Measurements from ENCODE around the gene ADAMTS17. TPM values are rescaled to one million over a fixed set of nuclear protein-coding genes. Genes with fewer than 3 reads are reported as not detected.

The ADAMTS17 gene
- total RNA-seq, 1 experiment from 2014 or later = 4.2 TPM

DNA sequence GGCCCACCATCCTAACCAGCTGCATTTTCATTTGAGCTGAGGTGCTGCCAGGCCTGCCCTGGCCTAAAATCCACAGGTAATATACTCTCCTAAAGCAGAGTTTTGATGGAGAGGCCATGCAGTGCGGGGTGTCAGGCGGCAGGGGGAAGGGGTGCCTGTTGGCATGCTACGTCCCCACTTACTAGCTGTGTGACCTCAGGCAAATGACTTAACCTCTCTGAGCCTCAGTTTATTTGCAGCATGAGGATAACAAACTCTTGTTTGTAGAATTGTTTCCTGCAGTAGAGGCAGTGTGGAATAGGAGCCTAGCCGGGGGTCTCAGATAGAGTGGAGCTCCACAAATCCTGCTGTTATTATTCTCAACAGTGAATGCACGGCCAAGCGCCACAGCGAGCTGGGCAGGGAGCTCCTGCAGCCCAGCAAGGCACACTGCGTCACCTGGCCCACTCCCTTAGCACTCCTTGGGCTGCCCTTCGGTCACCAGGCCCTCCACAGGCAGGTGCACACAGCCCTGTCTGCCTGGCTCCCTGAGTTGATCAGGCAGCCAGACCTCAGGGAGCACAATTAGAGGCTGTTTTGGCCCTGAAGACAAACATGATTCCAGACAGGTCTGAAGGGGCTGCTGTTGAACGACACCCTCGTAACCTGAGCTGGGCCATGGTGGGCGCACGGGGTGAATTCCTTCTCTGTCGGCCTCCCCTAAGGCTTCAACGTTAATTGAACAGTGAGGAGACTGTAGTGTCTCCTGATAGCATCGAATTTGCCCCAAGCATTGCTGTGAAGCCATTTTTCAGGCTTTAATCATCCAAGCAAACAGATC lies 359.7 kb downstream of the ADAMTS17 start:
- Histone ChIP-seq H3K27me3 (ENCODE audit: insufficient read depth, low read length) (no peaks in the 10 kb centered on the region), H3K27ac (ENCODE audit: low read depth, low read length) (no peak overlapping the region), H4K20me1 (ENCODE audit: insufficient read depth) (no peaks in the 10 kb centered on the region), H3K36me3 (ENCODE audit: control insufficient read depth in 1 of 2, insufficient read depth in 2 of 2, low read length in 2 of 2) (no peaks in the 10 kb centered on the region), H3K9me2 (ENCODE audit: insufficient read depth) (no peaks in the 10 kb centered on the region), H3K4me1 (ENCODE audit: control insufficient read depth in 1 of 2, insufficient read depth in 2 of 2, low read length in 2 of 2) (no peaks in the 10 kb centered on the region), H3K4me2 (ENCODE audit: low read length) (no peak overlapping the region), H3K9me3 (ENCODE audit: control insufficient read depth in 1 of 2, insufficient read depth in 1 of 2, low read depth in 1 of 2, low read length in 2 of 2) (no peaks in the 10 kb centered on the region), H3K79me2 (ENCODE audit: insufficient read depth, low read length) (no peaks in the 10 kb centered on the region), H2AFZ (ENCODE audit: low read depth, low read length, poor library complexity, severe bottlenecking) (no peak overlapping the region), H3K9ac (ENCODE audit: low read length) (no peak overlapping the region), H3K4me3 (replicated peaks in 1 of 2; ENCODE audit: low read depth in 1 of 2, low read length in 2 of 2) (no peak overlapping the region)
- ChIA-PET POLR2A (no interaction called here), CTCF (interaction anchor here (1.0 kb wide), 1 partner anchor 54 kb away, joined by 3 read pairs; no protein-coding TSS in a partner anchor), RAD21 (ENCODE audit: low non-redundant PET in 1 of 2, low total read pairs in 2 of 2, uncharacterized antibody in 2 of 2, unreplicated experiment in 2 of 2) (no interaction called here)
- intact Hi-C loops (cut with micrococcal nuclease) = no loop called here
- BruUV-seq (replicated peaks) = no TSS peak
- DNase-seq (ENCODE audit: low read depth, low spot score) (no peak), ATAC-seq (no peak)
- TF ChIP-seq, protein P1, sequence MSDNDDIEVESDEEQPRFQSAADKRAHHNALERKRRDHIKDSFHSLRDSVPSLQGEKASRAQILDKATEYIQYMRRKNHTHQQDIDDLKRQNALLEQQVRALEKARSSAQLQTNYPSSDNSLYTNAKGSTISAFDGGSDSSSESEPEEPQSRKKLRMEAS (IDR thresholded peaks at IDR 0.05) = no peak
- TF ChIP-seq ZNF274 (IDR thresholded peaks at IDR 0.05; ENCODE audit: low read depth, low read length) = no peak
- no peak for TF ChIP-seq CBX3 (IDR thresholded peaks at IDR 0.05; ENCODE audit: low read depth)
- TF ChIP-seq CEBPB (IDR thresholded peaks at IDR 0.05; ENCODE audit: low read depth) = no peak
- TF ChIP-seq SIN3A (IDR thresholded peaks at IDR 0.05; ENCODE audit: low read depth) = no peak
- TF ChIP-seq ZBTB33 (IDR thresholded peaks at IDR 0.05; ENCODE audit: extremely low read depth, insufficient replicate concordance, low read length) = no peak
- TF ChIP-seq POLR2AphosphoS5 (IDR thresholded peaks at IDR 0.05; ENCODE audit: low read depth, low read length) = no peak
- TF ChIP-seq, protein P2, sequence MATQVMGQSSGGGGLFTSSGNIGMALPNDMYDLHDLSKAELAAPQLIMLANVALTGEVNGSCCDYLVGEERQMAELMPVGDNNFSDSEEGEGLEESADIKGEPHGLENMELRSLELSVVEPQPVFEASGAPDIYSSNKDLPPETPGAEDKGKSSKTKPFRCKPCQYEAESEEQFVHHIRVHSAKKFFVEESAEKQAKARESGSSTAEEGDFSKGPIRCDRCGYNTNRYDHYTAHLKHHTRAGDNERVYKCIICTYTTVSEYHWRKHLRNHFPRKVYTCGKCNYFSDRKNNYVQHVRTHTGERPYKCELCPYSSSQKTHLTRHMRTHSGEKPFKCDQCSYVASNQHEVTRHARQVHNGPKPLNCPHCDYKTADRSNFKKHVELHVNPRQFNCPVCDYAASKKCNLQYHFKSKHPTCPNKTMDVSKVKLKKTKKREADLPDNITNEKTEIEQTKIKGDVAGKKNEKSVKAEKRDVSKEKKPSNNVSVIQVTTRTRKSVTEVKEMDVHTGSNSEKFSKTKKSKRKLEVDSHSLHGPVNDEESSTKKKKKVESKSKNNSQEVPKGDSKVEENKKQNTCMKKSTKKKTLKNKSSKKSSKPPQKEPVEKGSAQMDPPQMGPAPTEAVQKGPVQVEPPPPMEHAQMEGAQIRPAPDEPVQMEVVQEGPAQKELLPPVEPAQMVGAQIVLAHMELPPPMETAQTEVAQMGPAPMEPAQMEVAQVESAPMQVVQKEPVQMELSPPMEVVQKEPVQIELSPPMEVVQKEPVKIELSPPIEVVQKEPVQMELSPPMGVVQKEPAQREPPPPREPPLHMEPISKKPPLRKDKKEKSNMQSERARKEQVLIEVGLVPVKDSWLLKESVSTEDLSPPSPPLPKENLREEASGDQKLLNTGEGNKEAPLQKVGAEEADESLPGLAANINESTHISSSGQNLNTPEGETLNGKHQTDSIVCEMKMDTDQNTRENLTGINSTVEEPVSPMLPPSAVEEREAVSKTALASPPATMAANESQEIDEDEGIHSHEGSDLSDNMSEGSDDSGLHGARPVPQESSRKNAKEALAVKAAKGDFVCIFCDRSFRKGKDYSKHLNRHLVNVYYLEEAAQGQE (IDR thresholded peaks at IDR 0.05; ENCODE audit: low read depth) = no peak
- TF ChIP-seq, protein P3, sequence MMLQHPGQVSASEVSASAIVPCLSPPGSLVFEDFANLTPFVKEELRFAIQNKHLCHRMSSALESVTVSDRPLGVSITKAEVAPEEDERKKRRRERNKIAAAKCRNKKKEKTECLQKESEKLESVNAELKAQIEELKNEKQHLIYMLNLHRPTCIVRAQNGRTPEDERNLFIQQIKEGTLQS (IDR thresholded peaks at IDR 0.05) = no peak

All from HCT116 (cell line).